Stimulated activated CD4-positive, alpha-beta T cell treated with anti-CD3 and anti-CD28 coated beads, Interleukin-1b, Interleukin-23, amount 100 ng/mL, for 1 hour (primary cell): ENCODE data around the gene UPB1.
"Not testable (repeated sequence)": the region's sequence is repeated elsewhere in the genome, so short reads cannot be mapped to it uniquely, and the experiment has no call there.

Experiments used
- DNase-seq, 2 donors: peaks; one replicate each; pipeline ENCODE4 v3.0.0-alpha.2; 2020; ENCODE audit warnings: low read depth in 2 of 2

UPB1 gene

DNA sequence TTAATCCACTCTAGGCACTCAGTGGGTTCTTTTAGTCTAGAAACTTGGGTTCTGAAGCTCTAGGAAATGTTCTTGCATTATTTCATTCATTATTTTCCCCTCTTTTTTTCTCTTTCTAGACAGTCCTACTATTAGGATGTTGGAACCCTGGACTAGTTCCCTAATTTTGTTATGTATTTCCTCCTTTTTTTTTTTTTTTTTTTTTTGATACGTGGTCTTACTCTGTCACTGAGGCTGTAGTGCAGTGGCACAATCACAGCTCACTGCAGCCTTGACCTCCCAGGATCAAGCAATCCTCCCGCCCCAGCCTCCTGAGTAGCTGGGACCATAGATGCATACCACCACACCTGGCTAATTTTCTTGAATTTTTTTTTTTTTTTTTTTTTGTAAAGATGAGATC, 9.4 kb downstream of the UPB1 start:
- DNase-seq = no peak

DNA sequence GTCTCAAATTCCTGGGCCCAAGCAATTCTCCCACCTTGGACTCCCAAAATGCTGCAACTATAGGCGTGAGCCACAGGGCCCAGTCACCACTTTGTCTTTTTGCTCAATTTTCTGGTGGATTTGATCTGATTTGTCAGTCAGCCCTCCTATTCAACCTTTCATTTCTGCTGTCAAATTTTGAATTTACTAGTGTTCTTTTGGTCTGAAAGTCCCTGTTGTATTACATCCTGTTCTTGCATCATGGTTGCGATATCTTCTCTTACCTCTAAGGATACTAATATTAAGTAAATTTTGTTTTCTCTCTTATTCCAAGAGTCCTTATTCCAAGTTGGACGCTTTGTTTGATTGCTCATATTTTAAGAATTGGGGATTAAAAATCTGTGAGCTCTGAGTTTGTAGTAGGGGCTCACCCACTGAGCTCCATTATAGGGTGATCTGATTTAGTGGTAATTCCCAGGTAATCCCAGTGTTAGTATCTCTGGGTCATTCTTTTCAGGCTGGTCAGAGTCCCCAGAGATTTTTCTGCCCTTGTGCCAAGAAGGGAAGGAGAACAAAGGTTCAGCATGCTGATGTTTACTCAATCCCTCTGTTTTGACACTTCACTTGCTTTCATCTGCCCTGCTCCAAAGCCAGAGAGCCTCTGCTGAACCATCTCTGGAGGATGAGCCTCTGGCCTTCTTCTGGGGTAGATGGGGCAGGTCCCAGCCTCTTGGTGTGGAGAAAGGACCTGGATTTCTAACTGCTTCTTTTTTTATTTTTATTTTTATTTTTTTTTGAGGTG, 10.0 kb downstream of the UPB1 start:
- DNase-seq = no peak

DNA sequence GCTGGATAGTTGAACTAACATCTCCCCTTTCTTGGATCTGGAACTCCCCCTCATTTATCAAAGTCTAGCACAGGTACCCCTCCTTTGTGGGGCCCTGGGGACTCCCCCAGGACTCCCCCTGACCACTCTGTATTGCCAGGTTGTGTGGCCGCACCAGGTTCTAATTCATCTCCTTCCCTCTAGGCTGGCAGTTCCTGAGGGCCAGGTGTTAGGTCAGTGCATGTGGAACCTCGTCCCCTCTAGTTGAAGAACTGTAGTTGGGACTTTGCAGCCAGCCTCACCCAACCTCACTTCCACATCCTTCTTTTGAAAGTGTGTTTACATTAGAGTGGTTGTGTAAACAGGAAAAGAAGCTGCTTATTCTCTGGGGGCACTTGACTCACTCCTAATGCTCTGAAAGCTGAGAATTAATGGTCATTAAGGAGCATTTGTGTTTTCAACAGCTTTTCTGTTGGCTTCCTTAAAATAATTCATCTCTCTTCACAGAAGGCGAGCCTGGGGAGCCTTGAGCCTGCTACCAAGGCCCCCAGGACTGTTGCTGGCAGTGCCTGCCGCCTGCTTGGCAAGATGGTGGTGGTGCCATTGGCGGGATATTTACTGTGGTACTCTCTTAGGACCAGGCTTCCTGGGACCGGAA, 11.8 kb downstream of the UPB1 start:
- no peak for DNase-seq

DNA sequence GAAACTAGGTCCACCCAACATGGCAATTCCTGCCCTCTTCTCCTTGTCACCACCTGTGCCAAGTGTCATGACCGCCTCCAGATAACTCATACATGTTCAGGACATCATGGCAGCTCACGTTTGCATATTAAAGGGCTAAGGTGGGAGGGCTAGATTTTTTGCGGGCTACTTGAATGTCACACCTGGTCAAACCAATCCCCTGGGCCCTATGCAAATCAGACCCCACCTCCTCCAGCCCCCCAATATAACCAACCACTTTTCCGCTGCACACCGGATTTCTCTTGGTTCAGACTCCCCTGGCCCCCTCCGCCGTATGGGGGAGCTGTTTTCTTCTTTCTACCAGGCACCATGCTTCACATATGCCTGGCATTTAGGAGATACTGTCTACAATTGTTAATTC, 12.6 kb downstream of the UPB1 start:
- no peak for DNase-seq

DNA sequence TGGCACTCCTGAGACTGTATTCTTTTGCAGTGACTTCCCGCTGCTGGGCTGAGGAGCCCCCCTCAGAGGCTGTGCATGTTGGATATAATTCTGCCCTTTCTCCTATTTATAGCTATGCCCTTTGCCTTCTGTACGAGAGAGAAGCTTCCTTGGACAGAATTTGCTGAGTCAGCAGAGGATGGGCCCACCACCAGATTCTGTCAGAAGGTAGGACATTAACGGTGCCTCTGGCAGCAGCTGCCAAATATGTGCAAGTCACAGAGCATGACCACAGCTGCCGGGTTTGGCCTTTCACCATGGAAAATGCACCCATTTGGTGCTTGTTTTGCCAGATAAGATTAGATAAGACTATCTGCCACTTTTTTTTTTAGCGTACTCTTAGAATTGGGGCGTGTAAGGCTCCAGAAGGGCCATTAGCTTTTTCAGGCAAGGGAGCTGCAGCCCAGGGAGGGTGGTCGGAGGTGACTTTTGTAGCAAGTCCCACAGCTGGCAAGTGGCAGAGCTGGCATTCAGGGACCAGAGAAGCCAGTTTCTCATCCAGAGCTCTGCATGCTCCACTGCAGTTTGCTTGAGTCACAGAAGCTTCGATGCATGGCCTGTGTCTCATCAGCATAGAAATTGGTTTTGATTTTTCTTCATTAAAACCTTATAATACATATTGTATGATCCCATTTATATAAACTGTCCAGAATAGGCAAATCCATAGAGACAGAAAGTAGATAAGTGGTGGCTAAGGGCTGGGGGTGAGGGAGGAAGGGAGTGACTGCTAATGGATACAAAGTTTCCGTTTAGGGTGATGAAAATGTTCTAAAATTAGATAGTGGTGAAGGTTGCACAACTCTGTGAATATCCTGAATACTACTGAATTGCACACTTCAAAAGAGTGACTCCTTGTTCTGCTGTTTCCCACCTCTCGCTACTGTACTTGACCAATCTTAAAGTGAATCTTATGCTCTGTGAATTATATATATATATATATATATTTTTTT, 15.8 kb downstream of the UPB1 start:
- no peak for DNase-seq

DNA sequence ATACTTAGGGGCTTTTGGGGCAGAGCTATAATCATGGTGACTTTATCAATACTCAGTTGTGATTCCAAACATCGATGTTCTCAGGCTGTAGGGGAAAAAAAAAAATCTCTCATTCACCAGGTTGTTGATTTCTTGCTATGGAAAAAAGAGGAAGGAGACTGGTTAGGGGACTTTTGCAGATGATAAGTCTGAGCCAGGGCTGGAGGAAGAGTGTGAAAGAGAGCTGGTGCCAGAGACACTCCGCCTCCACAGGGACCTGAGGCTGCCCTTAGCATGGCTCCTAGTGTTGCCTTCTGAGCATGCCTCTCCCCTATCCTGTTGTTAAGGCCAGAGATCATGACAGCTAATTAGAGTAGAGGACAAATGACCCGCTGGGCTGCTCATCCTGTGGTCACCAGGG, 16.9 kb downstream of the UPB1 start:
- DNase-seq = no peak

DNA sequence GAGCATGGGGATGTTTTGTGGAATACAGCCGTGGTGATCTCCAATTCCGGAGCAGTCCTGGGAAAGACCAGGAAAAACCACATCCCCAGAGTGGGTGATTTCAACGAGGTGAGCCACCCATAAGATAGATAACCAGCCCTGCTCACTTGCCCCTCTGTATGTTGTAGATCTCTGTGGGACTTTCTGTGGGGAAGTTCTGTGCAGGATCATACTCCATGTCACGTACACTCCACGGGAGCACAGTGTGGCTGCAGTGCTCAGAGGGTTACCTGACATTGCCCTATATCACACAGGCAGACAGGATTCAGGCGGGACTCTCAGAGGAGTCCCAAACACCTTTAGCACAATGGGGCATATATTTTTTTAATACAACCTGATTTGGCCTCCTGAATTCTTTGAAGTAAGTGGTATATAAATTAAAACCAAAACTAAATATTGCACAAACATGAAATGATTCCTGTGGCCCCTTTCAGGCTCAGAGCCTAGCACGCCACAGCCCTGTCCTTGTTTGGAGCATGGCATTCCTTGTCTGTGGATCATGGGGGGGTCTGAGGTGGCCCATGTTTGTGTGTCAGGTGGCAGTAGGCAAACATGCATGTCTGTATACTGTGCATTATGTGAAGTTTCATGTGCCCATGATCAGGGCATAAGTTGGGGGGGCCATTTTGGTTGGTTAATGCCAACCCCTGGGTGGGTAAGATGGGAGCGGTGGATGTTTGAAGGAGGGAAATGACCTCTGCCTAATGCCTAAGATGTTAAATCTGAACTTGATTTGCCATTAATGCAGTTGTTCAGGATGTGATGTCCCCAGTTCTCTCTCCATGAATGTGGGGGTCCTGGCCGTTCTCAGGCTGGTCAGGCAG, 18.5 kb downstream of the UPB1 start:
- DNase-seq = no peak

DNA sequence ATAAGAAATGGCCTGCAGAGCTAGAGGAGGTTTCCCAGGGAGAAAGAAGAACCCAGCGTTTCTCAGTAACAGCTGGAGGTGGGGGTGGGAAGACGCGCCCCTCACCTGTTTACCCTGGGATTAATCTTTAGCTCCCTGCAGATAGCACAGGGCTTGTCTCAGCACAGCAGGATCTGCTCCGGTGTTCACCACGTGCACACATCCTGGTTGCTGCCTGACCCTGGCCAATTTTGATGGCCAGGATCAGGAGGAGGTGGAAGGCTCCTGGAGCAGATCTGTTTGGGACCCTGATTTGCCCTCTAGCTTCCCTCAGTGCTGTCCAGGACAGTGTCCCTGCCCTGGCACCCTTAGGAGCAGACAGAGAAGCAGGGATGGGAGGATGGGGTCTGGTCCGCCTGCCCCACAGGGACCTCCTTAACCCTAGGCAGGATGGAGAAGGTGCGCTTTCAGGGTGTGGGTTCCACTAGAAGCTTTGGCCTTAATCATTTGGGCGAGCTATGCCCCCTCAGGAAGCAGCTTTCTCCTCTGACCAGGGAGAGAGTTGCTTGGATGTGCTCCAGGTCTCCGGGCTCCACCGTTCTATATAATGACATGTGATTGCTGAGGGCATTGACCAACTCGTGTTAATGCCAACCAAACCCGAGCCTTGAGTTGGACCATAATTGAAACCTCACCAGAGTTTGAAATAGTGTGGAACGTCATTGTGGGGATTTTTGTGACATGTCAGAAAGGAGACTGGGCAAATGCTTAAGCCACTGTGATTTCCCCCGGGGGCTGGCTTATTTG, 19.3 kb downstream of the UPB1 start:
- DNase-seq = no peak

DNA sequence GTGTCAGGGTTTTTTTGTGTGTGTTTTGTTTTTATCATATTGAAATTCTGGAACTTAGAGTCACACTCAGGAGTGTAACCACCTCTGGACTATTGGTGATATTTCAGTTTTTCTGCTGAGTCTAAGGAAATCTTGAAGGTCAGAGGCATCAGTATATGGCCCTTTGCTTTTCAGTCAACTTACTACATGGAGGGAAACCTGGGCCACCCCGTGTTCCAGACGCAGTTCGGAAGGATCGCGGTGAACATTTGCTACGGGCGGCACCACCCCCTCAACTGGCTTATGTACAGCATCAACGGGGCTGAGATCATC, 19.9 kb downstream of the UPB1 start:
- no peak for DNase-seq

DNA sequence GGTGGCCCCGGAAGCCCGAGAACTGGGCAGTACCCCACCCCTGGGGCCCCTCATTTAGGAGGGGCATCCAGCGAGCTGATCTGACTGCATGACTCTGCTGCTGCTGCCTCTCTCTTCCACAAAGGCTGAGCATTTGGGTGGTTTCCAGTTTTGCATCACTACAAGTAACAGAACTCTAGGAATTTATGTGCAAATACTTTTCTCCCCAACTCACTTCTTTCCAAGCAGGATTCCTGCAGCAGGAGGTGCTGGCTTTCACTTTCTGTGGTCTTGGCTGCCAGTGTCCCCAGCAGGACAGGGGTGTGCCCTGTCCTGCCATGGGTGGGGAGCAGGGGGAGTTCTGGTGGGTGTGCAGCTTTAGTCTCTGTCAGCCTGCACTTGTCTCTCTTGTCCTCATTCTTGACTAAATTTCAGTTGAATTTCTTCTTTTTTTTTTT, 21.2 kb downstream of the UPB1 start:
- no peak for DNase-seq

DNA sequence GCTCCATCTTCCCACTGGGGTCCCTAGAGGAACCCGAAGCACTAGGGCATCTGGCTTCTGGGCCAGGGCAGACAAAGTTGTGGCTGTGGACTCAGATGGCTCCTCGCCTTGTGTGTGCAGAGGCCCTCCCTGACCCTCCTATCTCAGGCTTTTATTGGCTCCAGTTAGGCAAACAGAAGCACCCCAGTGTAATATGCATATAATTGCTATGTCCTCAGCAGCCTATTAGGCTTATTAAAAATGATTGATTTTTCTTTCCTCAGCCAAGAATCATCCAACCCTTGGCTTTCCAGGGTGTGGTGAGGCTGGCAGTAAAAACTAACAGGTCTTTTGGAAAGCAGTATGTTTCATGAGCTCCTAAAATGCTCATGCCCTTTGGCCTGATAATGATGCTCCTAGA, 22.3 kb downstream of the UPB1 start:
- no peak for DNase-seq

DNA sequence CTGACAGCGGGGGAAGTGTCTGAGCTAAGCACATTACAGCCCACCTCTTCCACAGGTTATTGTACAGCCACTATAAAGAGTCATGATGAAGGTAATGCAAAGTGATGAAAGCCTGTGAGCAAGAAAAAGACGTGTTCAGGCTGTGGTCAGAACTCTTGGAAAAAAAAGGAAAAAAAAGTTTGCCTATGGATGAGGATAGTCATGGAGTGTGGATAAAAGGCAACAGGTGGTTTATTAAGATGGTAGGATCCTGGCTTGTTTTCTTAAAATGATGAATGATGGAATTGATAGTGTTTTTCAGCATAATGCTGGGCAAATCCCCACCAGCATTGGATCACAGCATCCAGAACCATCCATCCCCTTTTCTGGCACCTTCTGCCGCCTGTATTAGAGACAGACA, 23.1 kb downstream of the UPB1 start:
- DNase-seq = no peak

DNA sequence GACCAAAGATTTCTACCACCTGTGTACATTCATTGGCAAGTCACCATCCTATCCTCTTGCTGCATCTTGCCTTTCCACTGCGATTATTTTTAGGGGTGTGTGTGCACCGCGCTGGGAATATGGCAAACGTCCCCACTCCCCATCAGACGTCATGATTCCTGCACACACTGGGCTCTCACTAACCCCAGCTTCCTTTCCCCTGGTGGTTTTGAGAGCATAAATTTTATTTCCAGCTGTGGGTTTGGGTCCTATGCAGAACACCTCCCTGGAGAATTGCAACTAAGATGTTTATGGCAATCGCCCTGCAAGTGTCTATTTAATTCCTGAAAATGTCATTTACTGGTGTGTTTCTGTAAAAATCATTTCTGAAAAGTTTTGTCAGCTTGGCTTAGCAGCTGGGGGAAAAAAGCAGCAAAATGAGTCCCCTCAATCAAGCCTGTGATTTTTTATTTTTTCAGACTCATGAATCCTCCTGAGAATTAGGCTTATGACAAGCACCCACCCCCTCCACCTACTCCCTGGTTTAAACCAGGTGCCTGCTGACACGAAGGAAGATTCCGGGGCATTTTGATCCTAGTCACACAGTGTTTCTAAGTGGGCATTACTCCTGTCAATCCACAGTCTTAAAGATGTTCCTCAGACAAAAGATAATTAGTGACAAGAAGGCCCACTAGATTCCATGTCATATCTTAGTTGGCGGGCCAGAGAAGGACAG, 23.8 kb downstream of the UPB1 start:
- no peak for DNase-seq

DNA sequence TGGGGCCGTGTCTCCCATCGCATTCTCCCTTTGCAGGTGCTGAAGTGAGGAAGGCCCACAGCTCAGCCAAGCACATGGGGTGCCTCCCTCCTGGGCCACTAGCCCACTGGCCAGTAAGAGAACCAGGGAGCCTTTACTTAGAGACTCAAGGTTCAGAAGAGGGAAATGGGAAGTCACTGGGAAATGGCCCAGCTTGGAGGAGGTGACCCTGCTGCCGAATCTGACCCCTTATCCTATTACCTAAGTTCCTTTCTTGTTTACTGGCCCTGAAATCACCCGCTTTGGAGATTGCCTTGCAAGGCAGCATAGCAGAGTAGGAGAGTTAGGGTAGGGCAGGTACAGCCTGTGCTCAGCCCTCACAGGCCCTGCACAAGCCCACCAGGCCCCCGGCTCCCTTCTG, 24.4 kb downstream of the UPB1 start:
- no peak for DNase-seq

DNA sequence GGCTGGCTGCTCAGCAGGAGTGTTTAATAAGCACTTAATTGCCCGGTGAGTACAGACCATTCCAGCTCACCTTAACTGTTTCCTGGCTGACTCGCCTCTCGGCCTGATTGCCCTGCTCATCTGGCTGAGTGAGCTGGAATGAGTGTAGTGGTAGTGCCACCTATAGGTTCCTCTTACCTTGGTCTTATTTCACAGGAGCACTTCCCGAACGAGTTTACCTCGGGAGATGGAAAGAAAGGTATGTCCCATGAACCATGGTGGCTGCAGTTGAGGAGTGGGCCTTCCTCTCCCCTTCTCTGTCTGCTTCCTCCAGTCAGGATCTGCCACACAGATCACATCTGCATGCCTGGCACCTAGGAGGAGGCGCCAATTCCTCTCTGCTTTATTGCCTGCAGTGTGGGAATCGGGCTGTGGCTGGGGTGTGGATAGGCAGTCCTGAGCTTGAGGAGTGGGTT, 26.7 kb downstream of the UPB1 start:
- no peak for DNase-seq

DNA sequence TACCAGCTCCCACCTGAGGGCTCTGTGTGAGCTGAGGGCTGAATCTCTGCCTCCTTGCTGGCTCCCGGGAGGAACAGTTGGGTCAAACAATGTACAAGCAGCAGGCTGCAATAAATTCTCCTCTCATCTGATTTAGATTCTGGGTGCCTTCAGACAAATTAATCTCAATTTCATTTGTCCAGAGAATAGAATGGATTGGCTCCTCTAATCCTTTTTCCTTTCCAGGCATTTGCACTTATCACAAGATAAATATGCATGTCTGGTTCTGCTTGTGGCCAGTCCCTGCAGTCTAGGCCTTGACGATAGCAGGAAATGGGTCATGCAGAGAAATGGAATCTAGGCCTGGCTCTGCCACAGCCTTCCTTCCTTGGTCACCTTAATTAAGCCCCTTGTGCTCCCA, 28.7 kb downstream of the UPB1 start:
- DNase-seq = no peak

DNA sequence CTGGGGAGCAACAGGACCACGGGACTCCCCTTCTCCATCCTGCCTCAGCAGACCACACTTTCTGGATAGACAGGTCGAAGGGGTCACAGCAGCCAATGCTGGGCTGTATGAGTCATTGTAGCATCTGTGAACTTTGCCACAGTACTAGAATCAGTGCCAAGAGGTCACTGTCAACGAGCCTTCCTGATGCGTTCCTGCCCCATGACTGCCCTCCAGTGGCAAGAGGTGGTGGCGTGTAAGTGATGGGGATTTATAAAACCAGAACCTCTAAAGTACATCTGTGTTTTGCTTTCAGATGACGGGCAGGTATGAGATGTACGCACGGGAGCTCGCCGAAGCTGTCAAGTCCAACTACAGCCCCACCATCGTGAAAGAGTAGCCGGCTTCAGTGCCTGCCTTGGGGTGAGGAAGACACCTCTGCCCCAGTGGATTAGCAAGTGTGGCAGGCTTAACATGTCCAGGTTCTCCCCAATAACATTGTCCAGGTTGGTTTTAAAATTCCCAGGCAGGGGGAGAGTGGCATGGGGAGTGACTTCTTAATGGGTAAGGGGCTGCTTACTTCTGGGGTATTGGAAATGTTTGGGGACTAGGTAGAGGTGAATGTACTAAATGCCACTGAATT, 30.4 kb downstream of the UPB1 start:
- DNase-seq = peak; percentile 54 to 58

DNA sequence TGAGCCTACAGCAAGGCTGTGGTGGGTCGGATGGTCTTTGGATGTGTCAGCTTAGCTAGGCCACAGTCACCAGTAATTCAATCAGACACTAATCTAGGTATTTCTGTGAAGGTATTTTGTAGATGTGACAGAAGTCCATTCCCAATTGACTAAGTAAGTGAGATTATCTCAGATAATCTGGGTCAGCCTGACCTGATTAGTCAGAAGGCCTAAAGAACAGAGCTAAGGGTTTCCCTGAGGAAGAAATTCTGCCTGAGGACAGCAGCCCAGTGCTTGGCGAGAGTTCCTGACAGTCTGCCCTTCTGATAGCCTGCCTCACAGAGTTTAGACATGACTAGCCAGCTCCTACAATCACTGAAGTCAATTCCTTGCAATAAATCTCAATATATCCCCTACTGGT, 31.1 kb downstream of the UPB1 start:
- DNase-seq = no peak

DNA sequence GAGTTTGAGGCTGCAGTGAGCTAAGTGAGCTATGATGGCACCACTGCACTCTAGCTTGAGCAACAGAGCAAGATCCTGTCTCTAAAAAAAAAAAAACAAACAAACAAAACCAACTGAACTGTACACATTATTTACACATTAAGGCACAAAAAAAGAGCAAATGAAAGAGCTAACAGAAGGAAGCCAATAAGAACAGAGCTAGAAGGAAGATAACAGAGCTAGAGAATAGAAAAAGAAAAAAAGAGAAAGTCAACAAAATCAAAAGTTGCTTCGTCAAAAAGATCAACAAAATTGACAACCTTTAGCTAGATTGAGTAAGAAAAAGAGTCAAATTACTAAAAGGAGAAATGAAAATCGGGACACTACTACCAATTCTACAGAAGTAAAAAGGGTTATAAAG, 34.8 kb downstream of the UPB1 start:
- DNase-seq = no peak

DNA sequence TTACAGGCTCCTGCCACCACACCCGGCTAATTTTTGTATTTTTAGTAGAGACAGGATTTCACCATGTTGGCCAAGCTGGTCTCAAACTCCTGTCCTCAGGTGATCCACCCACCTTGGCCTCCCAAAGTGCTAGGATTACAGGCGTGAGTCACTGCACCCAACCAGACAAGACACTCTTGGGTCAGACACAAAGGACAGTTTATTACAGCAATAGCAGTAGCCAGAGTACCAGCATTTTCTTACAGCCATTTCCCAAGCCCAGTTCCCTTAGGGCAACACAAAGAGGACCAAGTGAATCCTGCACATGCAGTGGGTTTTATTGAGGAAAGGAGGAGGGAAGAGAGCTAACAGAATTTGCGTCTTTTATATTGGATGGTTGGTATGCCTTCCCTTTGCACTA, 35.8 kb downstream of the UPB1 start:
- not testable (repeated sequence) for DNase-seq
